Measurements from ENCODE around the gene WHRN.

GRCh38 chr9:114546851-114547250, 41.6 kb upstream of the WHRN start:
- TF ChIP-seq CTCF (IDR thresholded peaks at IDR 0.05) (no peak), EZH2 (IDR thresholded peaks at IDR 0.05; ENCODE audit: borderline replicate concordance, insufficient read depth, low read depth, low read length, poor library complexity, severe bottlenecking) (no peak)
